Esophagus muscularis mucosa (tissue), 4 donors: ENCODE results near the gene GAGE12F. TPM values are rescaled to one million over a fixed set of nuclear protein-coding genes. Genes with fewer than 3 reads are reported as not detected.
"Not testable (repeated sequence)": the region's sequence is repeated elsewhere in the genome, so short reads cannot be mapped to it uniquely, and the experiment has no call there.

Experiments used
- DNase-seq: peaks from one replicate; pipeline ENCODE4 v3.0.0-alpha.2; 2017; ENCODE audit errors: extremely low spot score
- H3K27ac ChIP-seq, 4 donors: fragments of 200-600 bp; sonication (generic); replicated peaks in 1 of 4; 1 replicate in 3 of 4; 2 replicates in 1 of 4; pipeline ENCODE4 v1.5.1; 2016 to 2019; ENCODE audit warnings: mild to moderate bottlenecking in 1 of 4
- H3K27me3 ChIP-seq, 4 donors: fragments of 200-600 bp; sonication (generic); one replicate each; pipeline versions ENCODE4 v1.5.1 to v1.6.0; 2016 to 2019
- H3K36me3 ChIP-seq, 4 donors: fragments of 200-600 bp; sonication (generic); one replicate each; pipeline ENCODE4 v1.5.1; 2016 to 2019
- H3K4me1 ChIP-seq, 4 donors: fragments of 200-600 bp; sonication (generic); one replicate each; pipeline ENCODE4 v1.5.1; 2016 to 2019
- H3K4me3 ChIP-seq, 4 donors: fragments of 200-600 bp; sonication (generic); 1 replicate in 2 of 4; 2 replicates in 2 of 4; pipeline ENCODE4 v1.5.1; 2016 to 2019; ENCODE audit warnings: mild to moderate bottlenecking in 4 of 4, moderate library complexity in 1 of 4
- H3K9me3 ChIP-seq, 4 donors: fragments of 200-600 bp; sonication (generic); 1 replicate in 3 of 4; 2 replicates in 1 of 4; pipeline ENCODE4 v1.5.1; 2016 to 2019
- WGBS: methylation state at CpG from one replicate; pipeline ENCODE4 v1.1.5; 2018; 5-methylcytosine and 5-hydroxymethylcytosine counted together
- intact Hi-C: fragments of 100-400 bp; cut with DNase I; formaldehyde crosslinking; loops from one replicate; pipeline ENCODE4 v1.15.1; 2023
- total RNA-seq, 4 donors: library from RNA; depleted of rRNA; stranded (reverse); fragments of >200 nt; gene quantifications; one replicate each; pipeline versions ENCODE4 v1.1.0 to v1.2.1, GENCODE V29; 2016

The GAGE12F gene, protein sequence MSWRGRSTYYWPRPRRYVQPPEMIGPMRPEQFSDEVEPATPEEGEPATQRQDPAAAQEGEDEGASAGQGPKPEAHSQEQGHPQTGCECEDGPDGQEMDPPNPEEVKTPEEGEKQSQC
- total RNA-seq: not detected

DNA sequence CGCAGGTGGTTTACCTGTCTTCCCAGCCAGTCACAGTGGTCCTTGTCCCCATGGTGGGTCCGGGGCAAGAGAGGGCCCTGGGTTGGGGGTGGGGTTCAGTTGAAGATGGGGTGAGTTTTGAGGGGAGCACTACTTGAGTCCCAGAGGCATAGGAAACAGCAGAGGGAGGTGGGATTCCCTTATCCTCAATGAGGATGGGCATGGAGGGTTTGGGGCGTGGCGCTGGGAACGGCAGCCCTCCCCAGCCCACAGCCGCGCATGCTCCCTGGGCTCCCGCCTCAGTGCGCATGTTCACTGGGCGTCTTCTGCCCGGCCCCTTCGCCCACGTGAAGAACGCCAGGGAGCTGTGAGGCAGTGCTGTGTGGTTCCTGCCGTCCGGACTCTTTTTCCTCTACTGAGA lies at the start of gene GAGE12F:
Gene GAGE12F (plus strand): TSS at position 301 of the 400 bp plus-strand sequence. CDS start 1,155 bp downstream, outside the sequence.
- H3K27me3 ChIP-seq, DNase-seq, H3K27ac ChIP-seq, H3K9me3 ChIP-seq, H3K4me3 ChIP-seq, H3K4me1 ChIP-seq, intact Hi-C loops, H3K36me3 ChIP-seq: not testable (repeated sequence)
- no CpG with 5 or more reads among the region's 16 CpGs for WGBS

DNA sequence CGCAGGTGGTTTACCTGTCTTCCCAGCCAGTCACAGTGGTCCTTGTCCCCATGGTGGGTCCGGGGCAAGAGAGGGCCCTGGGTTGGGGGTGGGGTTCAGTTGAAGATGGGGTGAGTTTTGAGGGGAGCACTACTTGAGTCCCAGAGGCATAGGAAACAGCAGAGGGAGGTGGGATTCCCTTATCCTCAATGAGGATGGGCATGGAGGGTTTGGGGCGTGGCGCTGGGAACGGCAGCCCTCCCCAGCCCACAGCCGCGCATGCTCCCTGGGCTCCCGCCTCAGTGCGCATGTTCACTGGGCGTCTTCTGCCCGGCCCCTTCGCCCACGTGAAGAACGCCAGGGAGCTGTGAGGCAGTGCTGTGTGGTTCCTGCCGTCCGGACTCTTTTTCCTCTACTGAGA lies 28.8 kb upstream of the GAGE12F start, which contains the start of gene GAGE12C:
Gene GAGE12C (plus strand): TSS at position 301 of the 400 bp plus-strand sequence. CDS start 1,155 bp downstream, outside the sequence.
- H3K4me1 ChIP-seq, H3K36me3 ChIP-seq, H3K27me3 ChIP-seq, H3K27ac ChIP-seq, H3K4me3 ChIP-seq, intact Hi-C loops, DNase-seq, H3K9me3 ChIP-seq: not testable (repeated sequence)
- WGBS: no CpG with 5 or more reads among the region's 16 CpGs

DNA sequence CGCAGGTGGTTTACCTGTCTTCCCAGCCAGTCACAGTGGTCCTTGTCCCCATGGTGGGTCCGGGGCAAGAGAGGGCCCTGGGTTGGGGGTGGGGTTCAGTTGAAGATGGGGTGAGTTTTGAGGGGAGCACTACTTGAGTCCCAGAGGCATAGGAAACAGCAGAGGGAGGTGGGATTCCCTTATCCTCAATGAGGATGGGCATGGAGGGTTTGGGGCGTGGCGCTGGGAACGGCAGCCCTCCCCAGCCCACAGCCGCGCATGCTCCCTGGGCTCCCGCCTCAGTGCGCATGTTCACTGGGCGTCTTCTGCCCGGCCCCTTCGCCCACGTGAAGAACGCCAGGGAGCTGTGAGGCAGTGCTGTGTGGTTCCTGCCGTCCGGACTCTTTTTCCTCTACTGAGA lies 19.2 kb upstream of the GAGE12F start, which contains the start of gene GAGE12D:
Gene GAGE12D (plus strand): TSS at position 301 of the 400 bp plus-strand sequence. CDS start 1,155 bp downstream, outside the sequence.
- no CpG with 5 or more reads among the region's 16 CpGs for WGBS

DNA sequence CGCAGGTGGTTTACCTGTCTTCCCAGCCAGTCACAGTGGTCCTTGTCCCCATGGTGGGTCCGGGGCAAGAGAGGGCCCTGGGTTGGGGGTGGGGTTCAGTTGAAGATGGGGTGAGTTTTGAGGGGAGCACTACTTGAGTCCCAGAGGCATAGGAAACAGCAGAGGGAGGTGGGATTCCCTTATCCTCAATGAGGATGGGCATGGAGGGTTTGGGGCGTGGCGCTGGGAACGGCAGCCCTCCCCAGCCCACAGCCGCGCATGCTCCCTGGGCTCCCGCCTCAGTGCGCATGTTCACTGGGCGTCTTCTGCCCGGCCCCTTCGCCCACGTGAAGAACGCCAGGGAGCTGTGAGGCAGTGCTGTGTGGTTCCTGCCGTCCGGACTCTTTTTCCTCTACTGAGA lies 9.7 kb upstream of the GAGE12F start, which contains the start of gene GAGE12E:
Gene GAGE12E (plus strand): TSS at position 301 of the 400 bp plus-strand sequence. CDS start 1,155 bp downstream, outside the sequence.
- H3K27ac ChIP-seq, H3K9me3 ChIP-seq, H3K4me3 ChIP-seq, H3K36me3 ChIP-seq, H3K4me1 ChIP-seq, H3K27me3 ChIP-seq, DNase-seq, intact Hi-C loops: not testable (repeated sequence)
- WGBS: no CpG with 5 or more reads among the region's 16 CpGs

More for the DNA sequence above, 19.2 kb upstream of the GAGE12F start, which contains the start of gene GAGE12D:
- H3K36me3 ChIP-seq, H3K27me3 ChIP-seq, H3K4me3 ChIP-seq, H3K4me1 ChIP-seq, intact Hi-C loops, H3K27ac ChIP-seq, DNase-seq, H3K9me3 ChIP-seq: not testable (repeated sequence)

DNA sequence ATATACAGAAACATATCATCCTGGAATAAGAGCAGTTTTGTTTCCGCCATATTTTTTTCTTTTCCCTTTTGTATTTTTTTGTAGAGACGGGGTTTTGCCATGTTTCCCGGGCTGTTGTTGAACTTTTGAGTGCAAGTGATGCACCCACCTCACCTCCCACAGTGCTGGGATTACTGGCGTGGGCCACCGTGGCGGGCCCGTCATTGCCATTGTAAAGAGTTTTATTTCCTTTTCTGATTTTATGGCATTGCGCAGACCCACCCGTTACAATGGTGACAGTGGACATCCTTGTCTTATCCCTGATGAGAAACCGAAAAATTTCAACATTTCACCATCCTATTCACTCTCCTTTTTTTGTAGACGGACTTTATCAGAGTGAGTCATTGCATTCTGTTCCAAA lies 8.1 kb downstream of the GAGE12F start:
- H3K4me3 ChIP-seq, intact Hi-C loops: not testable (repeated sequence)

DNA sequence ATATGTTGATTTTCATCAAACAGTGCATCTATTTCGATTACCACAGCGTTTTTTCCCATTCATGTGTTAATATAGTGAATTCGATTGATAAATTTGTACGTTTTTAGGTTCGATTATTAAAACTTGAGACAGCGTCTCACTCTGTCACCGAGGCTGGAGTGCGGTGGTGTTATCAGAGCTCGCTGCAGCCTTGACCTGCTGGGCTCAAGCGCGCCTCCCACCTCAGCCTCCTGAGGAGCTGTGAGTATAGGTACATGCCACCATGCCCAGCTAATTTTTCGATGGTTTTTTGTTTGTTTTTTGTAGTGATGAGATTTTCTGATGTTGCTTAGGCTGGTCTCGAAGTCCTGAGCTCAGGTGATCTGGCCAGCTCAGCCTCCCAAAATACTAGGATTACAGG lies 8.5 kb downstream of the GAGE12F start:
- H3K36me3 ChIP-seq, intact Hi-C loops, H3K27ac ChIP-seq, H3K27me3 ChIP-seq, DNase-seq, H3K9me3 ChIP-seq, H3K4me3 ChIP-seq, H3K4me1 ChIP-seq: not testable (repeated sequence)
- 87% methylated on average over 8 of the region's 13 CpGs for WGBS

More for the DNA sequence above, 8.1 kb downstream of the GAGE12F start:
- not testable (repeated sequence) for H3K9me3 ChIP-seq, H3K27ac ChIP-seq, H3K27me3 ChIP-seq, H3K4me1 ChIP-seq, DNase-seq, H3K36me3 ChIP-seq
- WGBS: 95% methylated on average over 4 of the region's 11 CpGs

DNA sequence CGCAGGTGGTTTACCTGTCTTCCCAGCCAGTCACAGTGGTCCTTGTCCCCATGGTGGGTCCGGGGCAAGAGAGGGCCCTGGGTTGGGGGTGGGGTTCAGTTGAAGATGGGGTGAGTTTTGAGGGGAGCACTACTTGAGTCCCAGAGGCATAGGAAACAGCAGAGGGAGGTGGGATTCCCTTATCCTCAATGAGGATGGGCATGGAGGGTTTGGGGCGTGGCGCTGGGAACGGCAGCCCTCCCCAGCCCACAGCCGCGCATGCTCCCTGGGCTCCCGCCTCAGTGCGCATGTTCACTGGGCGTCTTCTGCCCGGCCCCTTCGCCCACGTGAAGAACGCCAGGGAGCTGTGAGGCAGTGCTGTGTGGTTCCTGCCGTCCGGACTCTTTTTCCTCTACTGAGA lies 9.5 kb downstream of the GAGE12F start, which contains the start of gene GAGE12G:
Gene GAGE12G (plus strand): TSS at position 301 of the 400 bp plus-strand sequence. CDS start 1,155 bp downstream, outside the sequence.
- H3K27me3 ChIP-seq, H3K36me3 ChIP-seq, H3K4me1 ChIP-seq, H3K9me3 ChIP-seq, intact Hi-C loops, H3K4me3 ChIP-seq, DNase-seq, H3K27ac ChIP-seq: not testable (repeated sequence)
- WGBS: no CpG with 5 or more reads among the region's 16 CpGs

DNA sequence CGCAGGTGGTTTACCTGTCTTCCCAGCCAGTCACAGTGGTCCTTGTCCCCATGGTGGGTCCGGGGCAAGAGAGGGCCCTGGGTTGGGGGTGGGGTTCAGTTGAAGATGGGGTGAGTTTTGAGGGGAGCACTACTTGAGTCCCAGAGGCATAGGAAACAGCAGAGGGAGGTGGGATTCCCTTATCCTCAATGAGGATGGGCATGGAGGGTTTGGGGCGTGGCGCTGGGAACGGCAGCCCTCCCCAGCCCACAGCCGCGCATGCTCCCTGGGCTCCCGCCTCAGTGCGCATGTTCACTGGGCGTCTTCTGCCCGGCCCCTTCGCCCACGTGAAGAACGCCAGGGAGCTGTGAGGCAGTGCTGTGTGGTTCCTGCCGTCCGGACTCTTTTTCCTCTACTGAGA lies 19.0 kb downstream of the GAGE12F start, which contains the start of gene GAGE12H:
Gene GAGE12H (plus strand): TSS at position 301 of the 400 bp plus-strand sequence. CDS start 1,155 bp downstream, outside the sequence.
- H3K4me1 ChIP-seq, H3K27ac ChIP-seq, H3K27me3 ChIP-seq, H3K4me3 ChIP-seq, H3K36me3 ChIP-seq, H3K9me3 ChIP-seq, DNase-seq, intact Hi-C loops: not testable (repeated sequence)
- WGBS: no CpG with 5 or more reads among the region's 16 CpGs

DNA sequence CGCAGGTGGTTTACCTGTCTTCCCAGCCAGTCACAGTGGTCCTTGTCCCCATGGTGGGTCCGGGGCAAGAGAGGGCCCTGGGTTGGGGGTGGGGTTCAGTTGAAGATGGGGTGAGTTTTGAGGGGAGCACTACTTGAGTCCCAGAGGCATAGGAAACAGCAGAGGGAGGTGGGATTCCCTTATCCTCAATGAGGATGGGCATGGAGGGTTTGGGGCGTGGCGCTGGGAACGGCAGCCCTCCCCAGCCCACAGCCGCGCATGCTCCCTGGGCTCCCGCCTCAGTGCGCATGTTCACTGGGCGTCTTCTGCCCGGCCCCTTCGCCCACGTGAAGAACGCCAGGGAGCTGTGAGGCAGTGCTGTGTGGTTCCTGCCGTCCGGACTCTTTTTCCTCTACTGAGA lies 28.6 kb downstream of the GAGE12F start, which contains the start of gene GAGE2A:
Gene GAGE2A (plus strand): TSS at position 301 of the 400 bp plus-strand sequence. CDS start 1,155 bp downstream, outside the sequence.
- DNase-seq, H3K4me1 ChIP-seq, H3K36me3 ChIP-seq, H3K27me3 ChIP-seq, H3K9me3 ChIP-seq, H3K27ac ChIP-seq, intact Hi-C loops, H3K4me3 ChIP-seq: not testable (repeated sequence)
- no CpG with 5 or more reads among the region's 16 CpGs for WGBS

DNA sequence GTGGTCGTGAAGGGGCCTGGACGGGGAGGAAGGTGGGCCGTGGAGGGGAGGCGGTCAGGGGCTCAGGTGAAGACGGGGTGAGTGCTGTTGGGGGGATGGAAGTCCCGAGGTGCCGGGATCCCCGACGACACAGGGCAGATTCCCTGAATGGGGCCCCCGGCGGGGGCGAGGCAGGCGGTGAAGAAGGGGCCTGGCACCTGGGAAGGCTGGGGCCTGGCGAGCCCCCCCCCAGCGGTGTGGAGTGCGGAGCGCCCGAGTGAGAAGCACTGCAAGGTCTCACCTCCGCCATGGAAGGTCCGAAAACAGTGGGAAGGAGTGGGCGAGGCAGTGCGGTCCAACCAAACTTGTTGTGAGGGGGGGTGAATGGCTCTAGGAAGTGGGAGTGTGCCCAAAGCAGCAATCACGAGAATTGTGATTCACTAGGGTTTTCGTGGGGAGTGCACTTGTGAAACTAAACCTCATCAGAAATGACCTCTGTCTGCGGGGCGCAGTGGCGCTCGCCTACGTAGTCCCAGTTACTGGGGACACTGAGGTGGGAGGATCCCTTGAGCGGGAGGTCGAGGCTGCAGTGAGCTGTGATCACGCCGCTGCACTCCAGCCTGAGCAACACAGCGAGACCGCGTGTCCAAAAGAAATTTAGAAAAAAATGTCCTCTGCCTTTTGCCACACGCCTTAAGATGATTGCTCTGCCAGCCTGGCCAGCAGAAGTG lies 29.3 kb downstream of the GAGE12F start:
- H3K9me3 ChIP-seq, H3K36me3 ChIP-seq, H3K4me1 ChIP-seq, H3K27ac ChIP-seq, intact Hi-C loops, H3K4me3 ChIP-seq, DNase-seq, H3K27me3 ChIP-seq: not testable (repeated sequence)
- WGBS: 87% methylated on average over 34 of the region's 37 CpGs

DNA sequence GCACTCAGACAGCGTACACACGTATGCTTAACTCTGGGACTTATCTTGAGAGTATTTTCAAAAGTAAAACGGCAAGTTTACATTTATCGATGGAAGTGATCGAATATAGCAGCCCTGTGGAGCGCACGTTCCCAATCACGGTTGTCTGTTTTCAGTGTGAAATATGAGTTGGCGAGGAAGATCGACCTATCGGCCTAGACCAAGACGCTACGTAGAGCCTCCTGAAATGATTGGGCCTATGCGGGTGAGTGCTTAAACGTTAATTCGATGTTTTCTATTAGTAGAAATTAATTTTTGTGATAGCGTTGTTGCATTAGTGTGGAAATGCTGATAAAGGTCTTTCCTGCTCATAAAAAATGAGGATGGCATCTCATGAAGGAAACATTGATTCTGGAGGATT lies 29.8 kb downstream of the GAGE12F start:
- intact Hi-C loops: not testable (repeated sequence)
- 88% methylated on average over 17 of the region's 17 CpGs for WGBS

DNA sequence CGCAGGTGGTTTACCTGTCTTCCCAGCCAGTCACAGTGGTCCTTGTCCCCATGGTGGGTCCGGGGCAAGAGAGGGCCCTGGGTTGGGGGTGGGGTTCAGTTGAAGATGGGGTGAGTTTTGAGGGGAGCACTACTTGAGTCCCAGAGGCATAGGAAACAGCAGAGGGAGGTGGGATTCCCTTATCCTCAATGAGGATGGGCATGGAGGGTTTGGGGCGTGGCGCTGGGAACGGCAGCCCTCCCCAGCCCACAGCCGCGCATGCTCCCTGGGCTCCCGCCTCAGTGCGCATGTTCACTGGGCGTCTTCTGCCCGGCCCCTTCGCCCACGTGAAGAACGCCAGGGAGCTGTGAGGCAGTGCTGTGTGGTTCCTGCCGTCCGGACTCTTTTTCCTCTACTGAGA lies 38.1 kb downstream of the GAGE12F start, which contains the start of gene GAGE1:
Gene GAGE1 (plus strand): TSS at position 301 of the 400 bp plus-strand sequence. CDS start 1,155 bp downstream, outside the sequence.
- DNase-seq, H3K27me3 ChIP-seq, H3K36me3 ChIP-seq, H3K27ac ChIP-seq, H3K4me3 ChIP-seq, H3K4me1 ChIP-seq, H3K9me3 ChIP-seq, intact Hi-C loops: not testable (repeated sequence)
- no CpG with 5 or more reads among the region's 16 CpGs for WGBS

More for the DNA sequence above, 29.8 kb downstream of the GAGE12F start:
- H3K9me3 ChIP-seq, H3K36me3 ChIP-seq, H3K4me1 ChIP-seq, H3K27me3 ChIP-seq, H3K27ac ChIP-seq, DNase-seq, H3K4me3 ChIP-seq: not testable (repeated sequence)
